ENCODE results near the gene RSPH3. TPM values are rescaled to one million over a fixed set of nuclear protein-coding genes. Genes with fewer than 3 reads are reported as not detected.

Gene RSPH3
- total RNA-seq, 5 donors from 2014 or later (not counting 1 experiment from before 2014, with no cell fraction given): 1.5 to 2.6 (median 2.1) TPM

- POLR2A ChIA-PET: interaction anchor here in 1 of 2 donors (0.6 kb wide), 1 partner anchor 21 kb away, joined by 3 read pairs; no protein-coding TSS in a partner anchor
Measured at GRCh38 chr6:158987657-158988056, 12.3 kb downstream of the RSPH3 start.

GRCh38 chr6:158978757-158979156 lies 21.2 kb downstream of the RSPH3 start:
- Mint-ChIP-seq H3K9me3 (no peaks in the 10 kb centered on the region), H3K36me3 (peaks cover 14% of the 10 kb centered on the region), H3K27me3 (no peaks in the 10 kb centered on the region), H3K4me1 (no peaks in the 10 kb centered on the region), H3K27ac (no peak overlapping the region), H3K4me3 (no peak overlapping the region)
- Histone ChIP-seq H3K4me1 (ENCODE audit: control insufficient read depth in 1 of 2, extremely low read depth in 1 of 2, insufficient read depth in 2 of 2, low read length in 2 of 2) (no peaks in the 10 kb centered on the region), H3K36me3 (ENCODE audit: control insufficient read depth in 2 of 2, extremely low read depth in 1 of 2, insufficient read depth in 1 of 2, low read length in 1 of 2) (peaks cover 0 to 9% of the 10 kb centered on the region in 2 donors), H3K4me3 (ENCODE audit: control insufficient read depth in 1 of 2, extremely low read depth in 1 of 2, low read length in 1 of 2) (no peak overlapping the region), H3K27ac (ENCODE audit: low read length) (no peak overlapping the region), H3K9me3 (no peaks in the 10 kb centered on the region), H3K27me3 (replicated peaks in 1 of 2; ENCODE audit: control insufficient read depth in 2 of 2, extremely low read depth in 1 of 2, insufficient read depth in 2 of 2, low read length in 1 of 2) (no peaks in the 10 kb centered on the region)
- ATAC-seq (replicated peaks in 1 of 4) (no peak), DNase-seq (no peak)
- POLR2A ChIA-PET: interaction anchor here in 1 of 2 donors (0.6 kb wide), 1 partner anchor 134 kb away, joined by 3 read pairs; no protein-coding TSS in a partner anchor
- CTCF ChIA-PET: no interaction called here
- 100% methylated on average over 1 of the region's 3 CpGs for WGBS (ENCODE audit: insufficient coverage)

More at GRCh38 chr6:158987657-158988056, 12.3 kb downstream of the RSPH3 start:
- Histone ChIP-seq H3K9me3 (no peaks in the 10 kb centered on the region), H3K27me3 (replicated peaks in 1 of 2; ENCODE audit: control insufficient read depth in 2 of 2, extremely low read depth in 1 of 2, insufficient read depth in 2 of 2, low read length in 1 of 2) (no peaks in the 10 kb centered on the region), H3K4me3 (ENCODE audit: control insufficient read depth in 1 of 2, extremely low read depth in 1 of 2, low read length in 1 of 2) (no peak overlapping the region), H3K27ac (ENCODE audit: low read length) (no peak overlapping the region), H3K4me1 (ENCODE audit: control insufficient read depth in 1 of 2, extremely low read depth in 1 of 2, insufficient read depth in 2 of 2, low read length in 2 of 2) (peaks cover 0 to 3% of the 10 kb centered on the region in 2 experiments), H3K36me3 (ENCODE audit: control insufficient read depth in 2 of 2, extremely low read depth in 1 of 2, insufficient read depth in 1 of 2, low read length in 1 of 2) (no peaks in the 10 kb centered on the region)
- peaks cover 0 to 8% (median 8%) of the 10 kb centered on the region in 3 donors for H3K4me1 Mint-ChIP-seq
- no peak for DNase-seq
- CTCF ChIA-PET: interaction anchor here (0.6 to 1.2 kb wide), 2 partner anchors 93 to 147 kb away, joined by 3 to 5 read pairs; no protein-coding TSS in a partner anchor
- peaks cover 6 to 19% (median 11%) of the 10 kb centered on the region in 3 donors for H3K9me3 Mint-ChIP-seq
- ATAC-seq (replicated peaks in 1 of 4): no peak
- H3K36me3 Mint-ChIP-seq: peaks cover 11% of the 10 kb centered on the region
- H3K4me3 Mint-ChIP-seq: no peak overlapping the region
- H3K27me3 Mint-ChIP-seq: no peaks in the 10 kb centered on the region
- WGBS (ENCODE audit: insufficient coverage): no CpG with 5 or more reads among the region's 1 CpG
- no peak overlapping the region for H3K27ac Mint-ChIP-seq

GRCh38 chr6:158977382-158977781 lies 22.6 kb downstream of the RSPH3 start:
- no peaks in the 10 kb centered on the region for H3K4me1 Mint-ChIP-seq
- POLR2A ChIA-PET: no interaction called here
- CTCF ChIA-PET: interaction anchor here (0.5 to 0.7 kb wide), 5 partner anchors 17 to 300 kb away, joined by 3 to 8 read pairs (median 3); no protein-coding TSS in a partner anchor
- WGBS (ENCODE audit: insufficient coverage): 96% methylated on average over 3 of the region's 3 CpGs
- ATAC-seq (replicated peaks in 1 of 4): no peak
- Histone ChIP-seq H3K9me3 (no peaks in the 10 kb centered on the region), H3K4me1 (ENCODE audit: control insufficient read depth in 1 of 2, extremely low read depth in 1 of 2, insufficient read depth in 2 of 2, low read length in 2 of 2) (no peaks in the 10 kb centered on the region), H3K36me3 (ENCODE audit: control insufficient read depth in 2 of 2, extremely low read depth in 1 of 2, insufficient read depth in 1 of 2, low read length in 1 of 2) (peaks cover 0 to 9% of the 10 kb centered on the region in 2 donors), H3K4me3 (ENCODE audit: control insufficient read depth in 1 of 2, extremely low read depth in 1 of 2, low read length in 1 of 2) (no peak overlapping the region), H3K27ac (ENCODE audit: low read length) (no peak overlapping the region), H3K27me3 (replicated peaks in 1 of 2; ENCODE audit: control insufficient read depth in 2 of 2, extremely low read depth in 1 of 2, insufficient read depth in 2 of 2, low read length in 1 of 2) (no peaks in the 10 kb centered on the region)
- no peaks in the 10 kb centered on the region for H3K9me3 Mint-ChIP-seq
- H3K36me3 Mint-ChIP-seq: peaks cover 14% of the 10 kb centered on the region
- DNase-seq: no peak
- no peak overlapping the region for H3K27ac Mint-ChIP-seq
- H3K4me3 Mint-ChIP-seq: no peak overlapping the region
- H3K27me3 Mint-ChIP-seq: no peaks in the 10 kb centered on the region

DNA sequence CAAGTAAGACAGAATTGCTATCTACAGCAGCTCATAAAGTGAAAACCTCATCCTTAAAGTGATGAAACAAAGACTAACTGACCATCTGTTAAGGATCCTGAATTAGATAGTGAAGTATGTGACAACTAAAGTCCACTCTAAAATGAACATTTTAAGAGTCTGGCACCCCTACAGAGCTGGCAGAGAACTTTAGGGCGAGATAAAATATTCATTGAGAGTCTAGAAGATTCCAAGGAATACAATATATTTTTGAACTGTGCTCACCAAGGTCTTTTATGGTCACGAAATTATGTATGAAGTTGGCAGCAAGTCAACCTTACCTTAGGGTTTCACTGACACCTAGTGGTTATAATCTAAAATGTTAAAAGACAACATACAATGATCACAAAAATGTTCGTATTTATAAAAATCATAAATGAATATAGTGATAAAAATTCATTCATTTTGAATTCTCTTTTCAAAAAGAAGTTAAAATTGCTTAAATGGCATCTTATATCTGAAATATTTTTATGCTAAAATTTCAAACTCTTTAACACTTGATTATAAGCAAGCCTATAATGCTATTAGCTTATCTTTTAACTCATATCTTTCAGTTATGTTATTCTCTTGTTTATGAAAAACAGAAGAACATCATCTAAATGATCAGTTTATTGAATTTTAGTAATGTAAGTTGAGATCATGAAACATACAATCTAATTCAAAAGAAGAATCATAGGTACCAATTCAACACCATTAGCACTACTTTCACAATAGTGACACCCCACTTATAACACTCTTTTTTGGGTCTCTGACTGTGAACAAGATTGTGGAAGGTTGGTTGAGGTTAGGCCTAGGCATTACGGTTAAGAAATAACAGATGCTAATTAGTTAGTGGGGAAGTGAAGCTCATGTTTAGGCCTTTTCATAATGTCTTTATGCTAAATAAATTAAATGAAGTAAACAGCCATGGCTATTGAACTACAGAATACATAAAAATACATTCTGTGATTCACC lies 27.5 kb downstream of the RSPH3 start:
- Mint-ChIP-seq H3K27me3 (no peaks in the 10 kb centered on the region), H3K27ac (no peak overlapping the region), H3K36me3 (peaks cover 15% of the 10 kb centered on the region), H3K4me3 (no peak overlapping the region), H3K4me1 (peaks cover 0 to 2% (median 0%) of the 10 kb centered on the region in 3 donors), H3K9me3 (peaks cover 0 to 11% (median 10%) of the 10 kb centered on the region in 3 donors)
- Histone ChIP-seq H3K4me1 (ENCODE audit: control insufficient read depth in 1 of 2, extremely low read depth in 1 of 2, insufficient read depth in 2 of 2, low read length in 2 of 2) (no peaks in the 10 kb centered on the region), H3K4me3 (ENCODE audit: control insufficient read depth in 1 of 2, extremely low read depth in 1 of 2, low read length in 1 of 2) (no peak overlapping the region), H3K9me3 (no peaks in the 10 kb centered on the region), H3K36me3 (ENCODE audit: control insufficient read depth in 2 of 2, extremely low read depth in 1 of 2, insufficient read depth in 1 of 2, low read length in 1 of 2) (peaks cover 0 to 6% of the 10 kb centered on the region in 2 donors), H3K27me3 (replicated peaks in 1 of 2; ENCODE audit: control insufficient read depth in 2 of 2, extremely low read depth in 1 of 2, insufficient read depth in 2 of 2, low read length in 1 of 2) (no peaks in the 10 kb centered on the region), H3K27ac (ENCODE audit: low read length) (no peak overlapping the region)
- no CpG with 5 or more reads among the region's 4 CpGs for WGBS (ENCODE audit: insufficient coverage)
- POLR2A ChIA-PET: interaction anchor here in 1 of 2 donors (0.5 kb wide), 1 partner anchor 11 kb away, joined by 13 read pairs; no protein-coding TSS in a partner anchor
- ATAC-seq (replicated peaks in 1 of 4): peak; percentile 43 to 70 (median 63)
- CTCF ChIA-PET: interaction anchor here (0.5 to 4.4 kb wide), 23 partner anchors 65 to 759 kb away, joined by 3 to 24 read pairs (median 4); no protein-coding TSS in a partner anchor
- DNase-seq: peak in 2 of 35 experiments; percentile 7 to 78

DNA sequence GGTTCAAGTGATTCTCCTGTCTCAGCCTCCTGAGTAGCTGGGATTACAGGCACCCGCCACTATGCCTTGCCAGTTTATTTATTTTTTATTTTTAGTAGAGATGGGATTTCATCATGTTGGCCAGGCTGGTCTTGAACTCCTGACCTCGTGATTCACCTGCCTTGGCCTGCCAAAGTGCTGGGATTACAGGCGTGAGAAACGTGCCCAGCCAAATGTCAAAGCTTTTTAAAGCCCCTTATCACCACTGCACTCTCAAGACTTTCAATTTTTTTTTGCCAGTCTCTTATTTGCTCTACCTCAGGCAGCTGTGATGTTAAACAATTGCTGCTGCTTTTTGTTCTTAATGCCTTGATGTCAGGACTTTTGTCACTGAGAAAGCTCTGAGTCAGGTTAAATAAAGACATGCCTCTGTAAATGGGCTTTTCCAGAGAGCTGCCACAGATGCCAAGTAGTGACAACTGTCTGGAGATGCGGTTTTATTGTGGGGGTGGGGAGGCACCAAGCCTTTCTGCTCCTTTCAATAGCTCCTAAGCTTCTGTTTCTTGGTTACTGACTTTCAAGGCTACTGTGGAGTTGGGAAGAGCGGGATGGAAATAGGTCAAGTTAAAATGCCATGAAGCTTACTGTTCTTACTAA lies 29.2 kb downstream of the RSPH3 start:
- Histone ChIP-seq H3K9me3 (no peaks in the 10 kb centered on the region), H3K27ac (ENCODE audit: low read length) (no peak overlapping the region), H3K4me3 (ENCODE audit: control insufficient read depth in 1 of 2, extremely low read depth in 1 of 2, low read length in 1 of 2) (no peak overlapping the region), H3K36me3 (ENCODE audit: control insufficient read depth in 2 of 2, extremely low read depth in 1 of 2, insufficient read depth in 1 of 2, low read length in 1 of 2) (peaks cover 0 to 3% of the 10 kb centered on the region in 2 donors), H3K27me3 (replicated peaks in 1 of 2; ENCODE audit: control insufficient read depth in 2 of 2, extremely low read depth in 1 of 2, insufficient read depth in 2 of 2, low read length in 1 of 2) (no peaks in the 10 kb centered on the region), H3K4me1 (ENCODE audit: control insufficient read depth in 1 of 2, extremely low read depth in 1 of 2, insufficient read depth in 2 of 2, low read length in 2 of 2) (no peaks in the 10 kb centered on the region)
- Mint-ChIP-seq H3K36me3 (peaks cover 16% of the 10 kb centered on the region), H3K4me1 (peaks cover 0 to 2% (median 0%) of the 10 kb centered on the region in 3 donors), H3K4me3 (no peak overlapping the region), H3K9me3 (peaks cover 0 to 20% (median 11%) of the 10 kb centered on the region in 3 donors), H3K27me3 (no peaks in the 10 kb centered on the region), H3K27ac (no peak overlapping the region)
- CTCF ChIA-PET: interaction anchor here (0.5 to 4.4 kb wide), 11 partner anchors 10 to 1098 kb away, joined by 3 to 24 read pairs (median 4); no protein-coding TSS in a partner anchor
- DNase-seq: no peak
- POLR2A ChIA-PET: no interaction called here
- 80% methylated on average over 1 of the region's 6 CpGs for WGBS (ENCODE audit: insufficient coverage)
- ATAC-seq (replicated peaks in 1 of 4): no peak

GRCh38 chr6:158969148-158969547 lies 30.9 kb downstream of the RSPH3 start:
- H3K4me3 Mint-ChIP-seq: no peak overlapping the region
- CTCF ChIA-PET: no interaction called here

More at GRCh38 chr6:158969148-158969547, 30.9 kb downstream of the RSPH3 start:
- POLR2A ChIA-PET: no interaction called here
- no peak overlapping the region for H3K27ac ChIP-seq (ENCODE audit: low read length)
- no peaks in the 10 kb centered on the region for H3K9me3 ChIP-seq
- peaks cover 16% of the 10 kb centered on the region for H3K36me3 Mint-ChIP-seq
- no peaks in the 10 kb centered on the region for H3K27me3 Mint-ChIP-seq
- H3K9me3 Mint-ChIP-seq: peaks cover 0 to 20% (median 11%) of the 10 kb centered on the region in 3 donors
- ATAC-seq (replicated peaks in 1 of 4): no peak
- no CpG with 5 or more reads among the region's 1 CpG for WGBS (ENCODE audit: insufficient coverage)
- no peak overlapping the region for H3K4me3 ChIP-seq (ENCODE audit: control insufficient read depth in 1 of 2, extremely low read depth in 1 of 2, low read length in 1 of 2)
- no peak for DNase-seq
- no peaks in the 10 kb centered on the region for H3K27me3 ChIP-seq (replicated peaks in 1 of 2; ENCODE audit: control insufficient read depth in 2 of 2, extremely low read depth in 1 of 2, insufficient read depth in 2 of 2, low read length in 1 of 2)
- no peaks in the 10 kb centered on the region for H3K4me1 ChIP-seq (ENCODE audit: control insufficient read depth in 1 of 2, extremely low read depth in 1 of 2, insufficient read depth in 2 of 2, low read length in 2 of 2)
- no peak overlapping the region for H3K27ac Mint-ChIP-seq
- peaks cover 0 to 2% (median 0%) of the 10 kb centered on the region in 3 donors for H3K4me1 Mint-ChIP-seq
- H3K36me3 ChIP-seq (ENCODE audit: control insufficient read depth in 2 of 2, extremely low read depth in 1 of 2, insufficient read depth in 1 of 2, low read length in 1 of 2): no peaks in the 10 kb centered on the region
